Measurements from ENCODE around the gene C11orf42.

The C11orf42 gene

GRCh38 chr11:6249770-6250555, 44.6 kb downstream of the C11orf42 start:
- no peak for DNase-seq
- Mint-ChIP-seq H3K4me1 (peaks cover 9% of the 10 kb centered on the region), H3K27ac (no peak overlapping the region), H3K9me3 (no peaks in the 10 kb centered on the region), H3K4me3 (no peak overlapping the region), H3K36me3 (ENCODE audit: low read depth) (no peaks in the 10 kb centered on the region), H3K27me3 (ENCODE audit: low read depth, poor library complexity) (peaks cover 7% of the 10 kb centered on the region)
- no peak for TF ChIP-seq CTCF (IDR thresholded peaks at IDR 0.05)

GRCh38 chr11:6251120-6251733, 45.9 kb downstream of the C11orf42 start:
- H3K4me1 Mint-ChIP-seq: peaks cover 9% of the 10 kb centered on the region
- TF ChIP-seq CTCF (IDR thresholded peaks at IDR 0.05): peak; percentile 88
- no peaks in the 10 kb centered on the region for H3K9me3 Mint-ChIP-seq
- no peak overlapping the region for H3K4me3 Mint-ChIP-seq
- H3K27ac Mint-ChIP-seq: no peak overlapping the region
- peak; percentile 80 for DNase-seq
- H3K36me3 Mint-ChIP-seq (ENCODE audit: low read depth): no peaks in the 10 kb centered on the region
- peaks cover 7% of the 10 kb centered on the region for H3K27me3 Mint-ChIP-seq (ENCODE audit: low read depth, poor library complexity)

GRCh38 chr11:6251990-6252473, 46.7 kb downstream of the C11orf42 start:
- Mint-ChIP-seq H3K9me3 (no peaks in the 10 kb centered on the region), H3K4me1 (peaks cover 9% of the 10 kb centered on the region), H3K27me3 (ENCODE audit: low read depth, poor library complexity) (peaks cover 4% of the 10 kb centered on the region), H3K4me3 (no peak overlapping the region), H3K27ac (no peak overlapping the region), H3K36me3 (ENCODE audit: low read depth) (no peaks in the 10 kb centered on the region)
- DNase-seq: no peak
- no peak for TF ChIP-seq CTCF (IDR thresholded peaks at IDR 0.05)

- H3K9me3 Mint-ChIP-seq: no peaks in the 10 kb centered on the region
- TF ChIP-seq CTCF (IDR thresholded peaks at IDR 0.05): no peak
- no peaks in the 10 kb centered on the region for H3K27me3 Mint-ChIP-seq (ENCODE audit: low read depth, poor library complexity)
- H3K4me1 Mint-ChIP-seq: peaks cover 9% of the 10 kb centered on the region
- H3K4me3 Mint-ChIP-seq: no peak overlapping the region
- no peak for DNase-seq
- no peak overlapping the region for H3K27ac Mint-ChIP-seq
- no peaks in the 10 kb centered on the region for H3K36me3 Mint-ChIP-seq (ENCODE audit: low read depth)
Observed at GRCh38 chr11:6253197-6253596, 47.8 kb downstream of the C11orf42 start.

GRCh38 chr11:6258141-6258540, 52.8 kb downstream of the C11orf42 start:
- Mint-ChIP-seq H3K4me3 (peak overlapping the region; percentile 83), H3K36me3 (ENCODE audit: low read depth) (no peaks in the 10 kb centered on the region), H3K4me1 (peaks cover 6% of the 10 kb centered on the region), H3K9me3 (no peaks in the 10 kb centered on the region), H3K27me3 (ENCODE audit: low read depth, poor library complexity) (no peaks in the 10 kb centered on the region), H3K27ac (no peak overlapping the region)
- DNase-seq: no peak
- no peak for TF ChIP-seq CTCF (IDR thresholded peaks at IDR 0.05)

Measured in nephron progenitor cell (in vitro differentiated cells).